Measurements from ENCODE around the gene DMD.

DMD gene

DNA sequence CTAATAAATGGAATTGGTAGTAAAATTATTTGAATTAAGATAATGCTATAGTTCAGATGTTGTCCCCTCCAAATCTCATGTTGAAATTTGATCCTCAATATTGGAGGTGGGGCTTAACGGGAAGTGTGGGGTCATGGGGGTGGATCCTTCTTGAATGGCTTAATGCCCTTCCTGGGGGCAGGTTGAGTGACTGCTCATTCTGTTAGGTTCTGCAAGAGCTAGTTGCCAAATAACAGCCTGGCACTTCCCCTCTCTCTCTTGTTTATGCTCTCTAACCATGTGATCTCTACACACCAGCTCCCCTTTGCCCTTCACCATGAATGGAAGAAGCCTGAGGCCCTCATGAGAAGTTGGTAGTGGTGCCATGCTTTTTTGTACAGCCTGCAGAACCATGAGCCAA, 1414.7 kb downstream of the DMD start:
- DNase-seq (ENCODE audit: low read depth in 4 of 4, low spot score in 1 of 4): no peak

DNA sequence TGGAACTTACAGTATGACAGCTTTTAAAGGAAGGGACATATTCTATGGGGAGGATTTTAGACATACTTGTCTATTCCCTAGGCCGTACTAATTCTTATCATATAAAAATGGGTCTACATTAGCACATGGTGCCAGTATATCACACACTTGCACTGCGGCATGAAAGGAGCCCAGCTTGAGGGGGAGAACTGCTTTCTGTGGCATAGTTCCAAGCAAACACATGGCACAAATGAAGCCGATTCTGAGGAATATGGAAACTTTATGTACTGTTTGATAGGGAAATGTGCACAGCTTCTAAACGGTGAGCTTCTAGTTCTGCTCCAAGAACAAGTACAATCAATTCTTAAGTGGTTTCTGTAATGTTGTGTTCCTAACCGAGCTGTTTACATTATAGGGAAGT, 1463.9 kb downstream of the DMD start:
- DNase-seq (ENCODE audit: low read depth in 4 of 4, low spot score in 1 of 4): no peak

DNA sequence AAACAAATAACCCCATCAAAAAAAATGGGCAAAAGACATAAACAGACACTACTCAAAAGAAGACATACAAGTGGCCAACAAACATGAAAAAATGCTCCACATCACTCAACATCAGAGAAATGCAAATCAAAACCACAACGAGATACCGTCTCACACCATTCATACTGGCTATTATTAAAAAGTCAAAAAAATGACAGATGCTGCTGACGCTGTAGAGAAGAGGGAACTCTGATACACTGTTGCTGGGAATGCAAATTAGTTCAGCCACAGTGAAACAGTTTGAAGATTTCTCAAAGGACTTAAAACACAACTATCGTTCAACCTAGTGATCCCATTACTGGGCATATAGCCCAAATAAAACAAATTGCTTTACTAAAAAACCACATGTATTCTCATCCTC, 1468.3 kb downstream of the DMD start:
- no peak for DNase-seq (ENCODE audit: low read depth in 4 of 4, low spot score in 1 of 4)

DNA sequence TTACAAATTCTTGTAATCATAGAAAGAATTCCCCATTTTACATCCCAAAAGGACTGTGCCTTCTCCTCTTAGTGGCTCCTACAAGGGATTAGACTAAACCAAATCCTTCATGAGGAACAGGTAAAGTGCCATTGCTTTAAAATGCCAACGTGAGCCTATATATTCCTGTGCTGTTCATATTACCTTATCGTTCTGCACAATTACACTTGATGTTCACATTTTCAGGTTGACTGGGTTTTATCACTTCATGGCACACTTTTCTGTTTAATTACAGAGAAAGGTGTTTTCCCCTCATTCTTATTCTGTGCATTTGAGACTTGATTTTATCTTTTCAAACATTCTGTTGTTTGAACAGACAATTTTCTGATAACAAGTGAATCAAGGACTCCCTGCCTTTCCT, 1493.9 kb downstream of the DMD start:
- no peak for DNase-seq (ENCODE audit: low read depth in 4 of 4, low spot score in 1 of 4)

DNA sequence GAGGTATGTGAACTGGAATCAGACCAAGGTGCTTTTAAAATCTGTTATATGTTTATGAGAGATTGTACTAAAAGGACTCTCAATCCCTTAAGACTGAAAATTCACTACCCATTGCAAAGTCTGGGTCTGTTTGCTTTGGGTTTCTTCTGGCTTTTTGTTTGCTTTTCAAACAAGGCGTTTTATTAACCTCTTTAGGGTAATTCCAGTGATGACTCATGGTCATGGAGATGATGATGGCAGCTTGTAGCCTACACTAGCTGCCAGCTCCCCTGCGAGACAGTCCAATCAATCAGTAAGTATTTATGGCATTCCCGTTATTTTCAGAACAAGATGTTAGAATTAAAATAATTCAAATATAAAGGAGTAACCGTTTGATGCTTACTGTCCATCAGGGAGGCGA, 1495.7 kb downstream of the DMD start:
- DNase-seq (ENCODE audit: low read depth in 4 of 4, low spot score in 1 of 4): no peak

DNA sequence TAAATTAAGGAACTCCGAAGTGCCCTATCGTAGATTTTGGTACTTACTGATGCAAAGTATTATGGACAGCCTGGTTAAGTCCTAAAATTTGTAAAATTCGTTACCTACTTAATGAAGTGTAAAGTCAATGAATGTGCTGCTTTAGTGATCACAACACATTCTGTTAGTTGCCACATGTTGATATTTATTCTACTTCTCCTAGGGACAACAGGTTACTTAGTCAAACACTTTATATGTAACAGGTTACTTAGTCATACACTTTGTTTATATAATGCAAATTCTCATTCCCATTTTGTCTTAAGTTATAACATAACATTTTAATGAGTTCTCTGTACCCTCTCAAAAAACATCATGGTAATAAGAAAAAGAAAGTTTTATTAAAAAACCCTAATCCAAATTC, 1496.6 kb downstream of the DMD start:
- no peak for DNase-seq (ENCODE audit: low read depth in 4 of 4, low spot score in 1 of 4)

DNA sequence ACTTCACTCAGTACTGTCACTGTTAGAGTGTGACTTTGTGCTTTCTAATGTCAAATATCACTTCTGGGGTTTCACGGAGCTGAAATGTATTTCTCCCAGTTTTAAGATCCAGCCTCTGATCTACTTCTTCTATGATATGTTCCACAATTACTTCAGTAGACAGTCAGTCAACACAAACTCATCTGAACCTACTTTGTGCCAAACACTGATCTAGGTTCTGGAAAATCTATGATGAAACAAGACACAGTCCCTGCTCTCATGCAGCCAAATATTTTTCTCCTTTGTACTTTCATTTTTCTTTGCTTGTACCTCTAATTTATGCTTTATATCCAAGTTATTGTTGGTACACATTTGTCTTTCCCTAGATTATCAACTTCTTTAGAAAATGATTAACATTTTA, 1498.2 kb downstream of the DMD start:
- no peak for DNase-seq (ENCODE audit: low read depth in 4 of 4, low spot score in 1 of 4)

DNA sequence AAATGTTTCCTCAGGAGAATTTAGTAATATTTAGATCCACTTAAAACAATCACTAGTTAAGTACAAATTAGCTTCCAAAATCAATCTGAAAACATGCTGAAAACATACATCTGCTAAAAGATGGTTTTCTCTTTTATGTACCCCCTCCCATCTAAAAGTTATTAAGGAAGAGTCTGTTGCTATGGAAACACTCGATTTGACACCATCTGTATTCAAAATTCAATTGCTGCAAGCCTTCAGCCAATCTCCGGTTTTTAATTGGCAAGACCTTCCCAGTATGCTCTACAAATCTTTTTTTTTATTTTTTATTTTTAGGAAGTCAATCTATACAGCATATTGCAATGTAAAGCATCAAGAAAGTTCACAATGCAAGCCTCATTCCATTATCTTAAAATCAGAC, 1500.2 kb downstream of the DMD start:
- DNase-seq (ENCODE audit: low read depth in 4 of 4, low spot score in 1 of 4): no peak

DNA sequence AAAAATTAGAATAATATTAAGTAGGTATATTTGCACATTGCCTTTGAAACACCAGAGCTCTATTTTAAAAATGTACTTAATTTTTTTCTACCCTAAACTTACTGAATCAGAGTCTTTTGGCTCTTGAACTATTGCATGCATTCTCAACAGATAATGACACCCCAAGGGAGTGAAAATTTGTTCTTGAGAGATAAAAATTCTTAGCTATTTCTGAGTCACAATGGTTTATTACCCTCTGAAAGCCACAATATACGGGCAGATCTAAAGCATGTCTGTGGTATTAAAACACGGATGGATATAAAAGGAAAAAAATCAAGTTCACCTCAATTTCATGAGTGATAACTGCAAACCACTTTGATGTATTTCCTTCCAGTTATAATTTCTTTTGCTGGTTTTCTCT, 1503.2 kb downstream of the DMD start:
- no peak for DNase-seq (ENCODE audit: low read depth in 4 of 4, low spot score in 1 of 4)

DNA sequence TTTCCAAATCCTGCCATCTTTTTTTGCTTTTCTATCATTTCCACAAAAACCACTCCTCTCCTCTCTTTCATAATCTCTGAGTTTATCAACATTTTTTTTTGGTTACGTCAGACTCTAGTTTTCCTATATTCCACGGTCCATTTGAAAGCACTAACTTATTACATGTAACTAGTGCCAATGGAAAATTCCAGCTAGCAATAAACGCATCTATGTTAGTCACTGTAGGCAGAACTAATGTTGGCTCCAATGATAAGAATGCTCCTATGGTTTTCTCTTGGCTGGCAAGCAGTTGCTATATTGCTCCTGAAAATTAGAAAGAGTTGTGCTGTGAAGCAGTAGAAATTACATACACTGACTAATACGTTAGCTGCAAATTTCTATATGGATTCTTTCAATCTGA, 1504.9 kb downstream of the DMD start:
- DNase-seq (ENCODE audit: low read depth in 4 of 4, low spot score in 1 of 4): no peak

DNA sequence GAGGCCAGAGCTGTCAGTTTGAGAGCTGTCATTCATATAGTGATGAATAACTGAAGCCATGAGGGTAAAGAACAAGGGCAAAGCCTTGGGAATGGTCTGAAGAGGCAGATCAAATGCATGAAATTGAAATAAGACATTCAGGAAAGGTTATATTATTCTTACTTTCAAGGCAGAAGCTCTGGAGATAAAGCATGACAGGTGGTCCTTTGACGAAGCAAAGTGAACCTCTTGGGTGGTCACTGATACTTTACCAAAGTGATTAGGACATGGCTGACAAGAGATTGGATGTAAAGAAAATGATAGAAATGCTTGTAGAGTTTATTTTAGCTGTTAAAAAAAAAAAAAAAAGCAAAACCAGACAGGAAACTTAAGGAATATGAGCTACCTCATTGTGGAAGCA, 1505.5 kb downstream of the DMD start:
- no peak for DNase-seq (ENCODE audit: low read depth in 4 of 4, low spot score in 1 of 4)

DNA sequence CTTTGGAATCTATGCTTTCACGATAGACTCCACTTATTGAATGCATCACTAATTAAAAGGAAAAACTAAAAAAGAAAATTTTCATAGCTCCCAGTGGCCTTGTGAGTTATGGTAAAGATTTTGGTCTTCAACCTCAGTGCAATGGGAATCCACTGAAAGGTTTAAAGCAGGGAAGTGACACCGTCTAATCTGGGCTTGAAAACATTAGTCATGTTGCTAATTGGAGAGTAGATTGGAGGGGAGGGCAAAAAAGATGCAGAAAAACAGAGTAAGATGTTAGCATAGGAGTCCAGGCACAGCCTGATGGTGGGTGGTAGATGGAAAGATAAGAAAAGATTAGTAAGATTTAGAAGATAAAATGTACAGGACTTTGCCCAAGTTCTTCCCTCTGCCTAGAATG, 1506.4 kb downstream of the DMD start:
- DNase-seq (ENCODE audit: low read depth in 4 of 4, low spot score in 1 of 4): no peak

DNA sequence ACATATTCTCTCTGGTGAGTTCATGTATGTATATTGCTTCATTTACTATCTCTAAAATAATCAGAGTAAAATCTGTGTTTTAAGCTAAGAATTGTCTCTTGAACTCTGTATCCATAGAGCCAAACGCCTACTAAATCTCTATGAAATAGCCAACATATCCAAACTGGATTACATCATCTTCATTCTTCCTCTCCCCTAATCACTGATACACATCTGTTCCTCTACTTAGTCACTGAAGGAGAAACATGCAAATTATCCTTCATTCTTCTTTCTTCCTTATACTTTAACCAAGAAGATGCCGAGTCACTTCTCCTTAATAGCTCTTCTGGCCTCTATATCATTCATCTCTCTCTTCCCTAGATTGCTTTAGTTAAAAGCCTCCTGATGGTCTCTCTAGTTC, 1509.1 kb downstream of the DMD start:
- DNase-seq (ENCODE audit: low read depth in 4 of 4, low spot score in 1 of 4): no peak

DNA sequence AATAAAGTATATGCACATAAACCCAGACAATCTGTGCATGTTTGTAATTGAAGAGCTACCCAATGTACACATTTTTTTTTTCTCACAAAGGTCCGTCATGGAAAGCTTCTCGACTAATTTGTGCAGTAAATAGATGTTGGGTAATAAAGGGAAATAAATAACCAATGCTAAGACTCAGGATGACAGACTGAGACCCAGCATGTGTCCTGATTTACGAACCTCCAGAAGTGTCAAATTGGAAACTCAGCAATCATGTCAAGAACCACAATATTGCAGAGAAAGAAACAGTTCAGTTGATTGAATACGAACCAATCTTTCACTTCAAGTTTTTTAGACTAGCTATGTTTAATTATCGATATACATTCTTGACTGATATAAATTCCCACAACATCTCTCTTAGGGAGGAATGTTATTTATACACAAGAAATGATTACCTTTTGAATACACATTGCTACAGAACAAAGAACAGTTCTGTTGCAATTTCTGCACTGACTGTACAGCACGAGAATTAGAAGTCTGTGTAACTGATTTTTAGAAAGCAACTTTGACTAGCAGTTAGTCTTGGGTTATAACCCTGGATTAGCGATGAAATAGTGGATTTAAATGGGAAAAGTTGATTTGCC, 1513.9 kb downstream of the DMD start:
- DNase-seq (ENCODE audit: low read depth in 4 of 4, low spot score in 1 of 4): no peak

DNA sequence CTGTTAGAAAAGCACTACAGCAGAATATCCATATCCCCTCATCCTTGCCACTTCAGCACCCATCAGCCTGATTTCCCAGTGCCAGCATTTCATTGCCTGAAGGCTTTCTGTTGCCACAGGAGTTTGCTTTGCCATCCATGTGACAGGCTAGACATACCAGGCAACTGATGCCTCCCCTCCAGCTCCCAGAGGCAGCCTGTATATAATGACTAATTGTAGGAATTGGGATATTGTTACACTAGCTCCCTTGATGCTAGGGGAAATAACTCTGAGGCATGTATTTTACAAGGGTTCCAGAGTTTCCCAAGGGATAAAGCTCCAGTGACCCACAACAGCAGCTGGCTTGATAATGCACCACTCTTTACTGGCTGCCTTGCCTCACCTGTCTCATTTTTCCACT, 1531.5 kb downstream of the DMD start:
- DNase-seq (ENCODE audit: low read depth in 4 of 4, low spot score in 1 of 4): no peak

DNA sequence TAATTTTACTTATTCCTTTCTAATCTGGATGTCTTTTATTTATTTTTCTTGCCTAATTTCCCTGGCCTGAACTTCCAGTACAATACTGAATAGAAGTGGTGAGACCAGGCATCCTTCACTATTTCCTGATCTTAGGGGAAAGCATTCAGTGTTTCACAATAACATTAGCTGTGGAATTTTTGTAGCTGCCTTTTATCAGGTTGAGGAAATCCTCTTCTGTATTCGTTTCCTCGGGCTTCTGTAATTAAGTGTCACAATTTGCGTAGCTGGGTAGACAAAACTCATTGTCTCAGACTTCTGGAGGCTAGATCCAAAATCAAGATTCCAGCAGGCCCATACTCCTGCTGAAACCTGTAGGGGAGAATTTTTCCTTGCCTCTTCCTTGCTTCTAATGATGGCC, 1541.1 kb downstream of the DMD start:
- DNase-seq (ENCODE audit: low read depth in 4 of 4, low spot score in 1 of 4): no peak

DNA sequence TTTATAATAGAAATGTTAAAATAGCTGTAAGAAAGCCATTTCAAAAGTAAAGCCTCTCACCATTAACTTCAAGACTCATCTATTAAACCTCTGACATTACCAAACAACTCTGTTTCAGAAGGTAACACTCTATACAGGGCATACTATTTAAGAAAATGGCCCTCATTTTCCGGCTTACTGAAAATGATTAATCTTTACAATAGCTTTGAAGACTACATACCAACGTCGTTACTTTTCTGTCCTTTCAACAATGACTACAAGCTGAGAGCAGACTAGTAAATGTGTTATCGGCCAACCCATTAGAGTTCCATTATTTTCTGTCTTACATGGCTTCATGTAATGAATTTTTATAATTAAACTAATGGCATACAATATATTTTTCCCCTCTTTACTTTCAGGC, 1545.9 kb downstream of the DMD start:
- DNase-seq (ENCODE audit: low read depth in 4 of 4, low spot score in 1 of 4): no peak

DNA sequence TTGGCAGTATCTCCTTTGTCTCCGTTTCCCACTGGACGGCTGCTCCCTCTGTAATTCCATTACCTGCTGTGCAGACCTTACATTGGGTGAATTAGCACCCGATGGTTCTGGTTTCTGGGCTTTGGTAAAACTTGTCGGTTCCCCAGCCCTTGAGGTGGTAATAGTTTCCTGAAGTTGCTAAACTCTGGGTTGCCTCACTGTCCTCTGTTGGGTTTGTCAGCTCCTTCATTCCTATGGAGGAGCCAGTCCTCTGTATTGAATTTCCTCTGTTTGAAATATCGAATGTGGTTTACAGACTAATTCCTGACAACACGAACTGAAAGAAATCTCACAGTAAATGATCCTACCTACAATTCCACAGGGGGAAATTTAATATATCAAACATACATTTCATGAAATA, 1548.2 kb downstream of the DMD start:
- no peak for DNase-seq (ENCODE audit: low read depth in 4 of 4, low spot score in 1 of 4)

DNA sequence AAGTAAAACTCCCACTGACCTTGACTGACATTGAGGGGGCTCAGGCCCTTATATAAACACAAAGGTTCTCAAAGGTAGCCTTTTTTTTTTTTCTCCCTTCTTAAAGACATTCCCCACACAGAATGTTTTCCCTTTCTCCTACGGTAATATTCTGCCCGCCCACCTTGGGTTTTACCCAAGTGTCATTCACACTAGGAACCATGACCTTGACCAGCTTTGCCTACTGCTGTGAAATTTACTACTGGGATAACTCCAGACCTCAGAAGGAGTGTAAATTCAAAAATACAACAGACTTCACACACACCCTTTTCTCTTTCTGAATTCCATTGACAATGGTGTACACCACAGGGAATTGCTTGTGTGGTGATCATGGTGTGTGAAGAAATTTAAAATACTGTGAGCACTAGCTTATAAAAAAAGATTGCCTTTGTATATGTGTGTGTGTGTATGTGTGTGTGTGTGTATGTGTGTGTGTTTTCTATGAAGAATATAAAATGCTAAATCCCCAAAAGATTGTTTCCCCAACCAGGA, 1550.0 kb downstream of the DMD start:
- DNase-seq (ENCODE audit: low read depth in 4 of 4, low spot score in 1 of 4): no peak

DNA sequence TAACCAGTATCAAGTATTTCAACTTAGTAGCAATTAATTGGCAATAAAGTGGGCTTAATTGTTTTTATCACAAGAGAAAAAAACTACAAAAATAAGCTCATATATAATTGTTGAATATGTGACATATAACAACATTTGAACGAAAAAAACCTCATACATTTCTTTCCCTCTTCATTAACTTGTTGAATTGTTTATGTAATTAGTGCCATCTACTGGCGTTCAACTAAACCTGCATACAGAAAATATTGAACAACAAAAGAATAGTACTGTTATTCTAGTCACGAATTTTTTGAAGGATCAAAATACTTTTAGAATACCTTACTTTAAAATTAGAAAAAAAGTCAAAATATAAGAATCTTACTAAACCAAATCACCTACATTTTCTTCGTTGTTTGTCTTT, 1553.0 kb downstream of the DMD start:
- DNase-seq (ENCODE audit: low read depth in 4 of 4, low spot score in 1 of 4): no peak

DNA sequence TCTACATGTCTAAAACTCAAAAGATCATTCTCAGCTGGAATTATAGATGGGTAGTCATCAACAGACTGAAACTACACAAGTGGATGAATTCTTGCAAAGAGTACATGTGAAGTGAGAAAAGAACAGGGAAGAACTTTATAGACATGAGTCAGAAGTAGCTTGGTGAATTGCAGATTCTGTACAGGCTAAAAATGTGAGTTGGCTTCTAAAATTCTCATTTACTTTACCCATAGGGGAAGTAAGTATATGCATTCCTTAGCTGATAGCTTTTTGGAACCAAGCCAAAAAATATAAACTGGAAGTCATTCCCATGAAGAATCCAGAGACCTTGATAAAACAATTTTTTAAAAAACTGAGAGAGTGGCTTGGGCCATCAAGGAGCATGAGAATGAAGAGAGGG, 1555.3 kb downstream of the DMD start:
- no peak for DNase-seq (ENCODE audit: low read depth in 4 of 4, low spot score in 1 of 4)

DNA sequence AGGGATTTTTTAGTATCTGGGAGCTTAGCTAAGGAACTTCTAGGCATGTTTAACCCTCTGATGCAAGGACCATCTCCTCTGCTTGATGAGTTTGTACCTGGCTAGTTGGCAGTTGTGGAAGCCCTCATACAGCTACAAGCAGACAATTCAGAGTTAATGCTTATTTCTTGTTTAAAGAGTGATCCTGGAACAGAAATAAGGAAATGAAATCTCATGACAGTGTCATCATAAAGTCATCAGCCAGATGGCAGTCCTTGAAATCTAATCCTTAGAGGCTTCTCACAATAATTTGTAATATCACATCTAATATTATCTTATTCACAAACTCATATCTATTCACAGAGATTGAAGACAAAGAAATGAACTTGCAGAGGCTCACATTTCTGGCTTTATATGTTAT, 1557.9 kb downstream of the DMD start:
- no peak for DNase-seq (ENCODE audit: low read depth in 4 of 4, low spot score in 1 of 4)

DNA sequence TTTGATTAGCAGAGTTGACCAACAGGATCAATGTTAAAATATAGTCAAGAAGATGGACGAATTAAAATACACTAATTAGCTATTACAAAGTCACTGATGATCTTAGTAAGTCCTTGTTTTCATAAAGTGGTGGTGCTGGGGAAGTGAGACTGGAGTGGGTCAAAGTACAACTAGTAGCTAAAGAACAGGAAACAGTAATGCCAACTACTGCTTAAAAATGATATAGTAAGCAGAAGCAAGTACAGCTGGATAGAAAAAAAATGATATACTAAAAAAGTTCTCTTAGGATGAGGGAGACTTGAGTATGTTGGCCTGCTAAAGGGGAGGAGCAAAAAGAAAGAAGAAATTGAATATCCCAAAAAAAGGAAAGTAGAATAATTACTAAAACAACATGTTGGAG, 1558.7 kb downstream of the DMD start:
- no peak for DNase-seq (ENCODE audit: low read depth in 4 of 4, low spot score in 1 of 4)

DNA sequence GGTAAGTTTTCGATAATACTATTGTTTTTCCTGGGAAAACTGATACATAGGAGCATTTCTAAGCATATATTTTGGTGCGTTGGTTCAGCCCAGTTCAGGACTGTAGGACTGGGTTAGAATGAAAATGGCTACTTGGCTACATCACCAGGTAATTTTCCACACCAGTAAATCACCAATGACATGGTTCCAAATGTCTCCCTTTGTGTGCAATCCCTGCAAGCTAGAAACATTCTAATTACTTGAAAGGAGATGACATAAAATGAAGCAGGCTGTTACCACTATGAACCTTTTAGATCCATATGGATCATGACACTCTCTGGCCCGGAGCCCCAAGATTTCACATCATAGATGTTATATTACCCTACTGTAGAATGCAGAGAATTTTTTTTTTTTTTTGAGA, 1562.1 kb downstream of the DMD start:
- no peak for DNase-seq (ENCODE audit: low read depth in 4 of 4, low spot score in 1 of 4)
